ENCODE measurements around the gene SELENOP.
"Not testable (repeated sequence)": the region's sequence is repeated elsewhere in the genome, so short reads cannot be mapped to it uniquely, and the experiment has no call there.

The SELENOP gene

GRCh38 chr5:42825422-42826148 lies 13.9 kb upstream of the SELENOP start:
- DNase-seq = no peak

- no peak for DNase-seq
Observed at GRCh38 chr5:42824347-42824976, 12.8 kb upstream of the SELENOP start.

- DNase-seq = no peak
Observed at GRCh38 chr5:42822548-42822947, 10.9 kb upstream of the SELENOP start.

GRCh38 chr5:42819745-42820144 lies 8.1 kb upstream of the SELENOP start:
- no peak for DNase-seq

- not testable (repeated sequence) for DNase-seq
Observed at GRCh38 chr5:42816546-42816945, 4.9 kb upstream of the SELENOP start.

GRCh38 chr5:42813533-42813932 lies 1.8 kb upstream of the SELENOP start:
- DNase-seq = no peak

- DNase-seq = no peak
Observed at GRCh38 chr5:42812620-42813019, 928 bp upstream of the SELENOP start.

GRCh38 chr5:42810834-42811590 lies 680 bp downstream of the SELENOP start:
- DNase-seq = peak in 1 of 2 donors; percentile 20

GRCh38 chr5:42808888-42809611 lies 2.6 kb downstream of the SELENOP start:
- no peak for DNase-seq

GRCh38 chr5:42807722-42808447 lies 3.8 kb downstream of the SELENOP start:
- peak in 1 of 2 donors; percentile 1 for DNase-seq

- DNase-seq = peak in 1 of 2 donors; percentile 1
Observed at GRCh38 chr5:42806701-42807262, 4.9 kb downstream of the SELENOP start.

GRCh38 chr5:42806004-42806700 lies 5.5 kb downstream of the SELENOP start:
- peak in 1 of 2 donors; percentile 9 for DNase-seq

GRCh38 chr5:42804717-42805339 lies 6.9 kb downstream of the SELENOP start:
- DNase-seq = no peak

GRCh38 chr5:42801516-42802166 lies 10.1 kb downstream of the SELENOP start:
- DNase-seq = no peak

GRCh38 chr5:42800748-42801330 lies 10.9 kb downstream of the SELENOP start:
- DNase-seq = no peak

GRCh38 chr5:42799668-42800114 lies 12.0 kb downstream of the SELENOP start:
- no peak for DNase-seq

- no peak for DNase-seq
Observed at GRCh38 chr5:42799241-42799608, 12.5 kb downstream of the SELENOP start.

- no peak for DNase-seq
Observed at GRCh38 chr5:42798284-42799240, 13.1 kb downstream of the SELENOP start.

- DNase-seq = no peak
Observed at GRCh38 chr5:42791151-42791550, 20.5 kb downstream of the SELENOP start.

Data from inflammatory macrophage treated with lipopolysaccharide for 1 hour (primary cell).